Measurements from ENCODE around the gene STAM. TPM values are rescaled to one million over a fixed set of nuclear protein-coding genes. Genes with fewer than 3 reads are reported as not detected.
A peak's percentile ranks its signal among the peaks of the same experiment; 100 is the strongest.
"Not testable (repeated sequence)": the region's sequence is repeated elsewhere in the genome, so short reads cannot be mapped to it uniquely, and the experiment has no call there.

STAM gene
- total RNA-seq, 1 donor from 2014 or later = 15.9 TPM

- no peak for ATAC-seq
These were observed 38.4 kb downstream of the STAM start for GRCh38 chr10:17682236-17682946.

- ATAC-seq = no peak
These were observed 39.6 kb downstream of the STAM start for GRCh38 chr10:17683541-17683940.

- no peak for ATAC-seq
These were observed 40.6 kb downstream of the STAM start for GRCh38 chr10:17684537-17684936.

- no peak for ATAC-seq
These were observed 41.4 kb downstream of the STAM start for GRCh38 chr10:17685233-17685840.

- no peak for ATAC-seq
These were observed 43.3 kb downstream of the STAM start for GRCh38 chr10:17687117-17687831.

- ATAC-seq = no peak
These were observed 45.2 kb downstream of the STAM start for GRCh38 chr10:17689137-17689536.

- ATAC-seq = no peak
These were observed 49.1 kb downstream of the STAM start for GRCh38 chr10:17693009-17693408.

- ATAC-seq = no peak
These were observed 54.7 kb downstream of the STAM start for GRCh38 chr10:17698696-17699095.

- no peak for ATAC-seq
These were observed 57.4 kb downstream of the STAM start for GRCh38 chr10:17701301-17701700.

- no peak for ATAC-seq
These were observed 59.8 kb downstream of the STAM start for GRCh38 chr10:17703706-17704105.

GRCh38 chr10:17708821-17709220, 64.9 kb downstream of the STAM start:
- no peak for ATAC-seq

- no peak for ATAC-seq
These were observed 65.5 kb downstream of the STAM start for GRCh38 chr10:17709492-17709891.

GRCh38 chr10:17710181-17710580, 66.2 kb downstream of the STAM start:
- ATAC-seq = no peak

GRCh38 chr10:17712053-17712452, 68.1 kb downstream of the STAM start:
- no peak for ATAC-seq

GRCh38 chr10:17712717-17713471, 68.9 kb downstream of the STAM start:
- no peak for ATAC-seq

GRCh38 chr10:17713758-17714157, 69.8 kb downstream of the STAM start:
- ATAC-seq = no peak

- ATAC-seq = no peak
These were observed 72.2 kb downstream of the STAM start for GRCh38 chr10:17716161-17716560.

GRCh38 chr10:17722317-17723014, 78.5 kb downstream of the STAM start:
- not testable (repeated sequence) for ATAC-seq

GRCh38 chr10:17725703-17726102, 81.8 kb downstream of the STAM start:
- ATAC-seq = no peak

- ATAC-seq = peak; percentile 74
These were observed 85.7 kb downstream of the STAM start for GRCh38 chr10:17729630-17730029.

GRCh38 chr10:17730667-17731066, 86.7 kb downstream of the STAM start:
- ATAC-seq = no peak

- no peak for ATAC-seq
These were observed 87.5 kb downstream of the STAM start for GRCh38 chr10:17731331-17732020.
